Prostate gland (tissue), 2 donors: ENCODE measurements around the gene FBXL16. TPM values are rescaled to one million over a fixed set of nuclear protein-coding genes. Genes with fewer than 3 reads are reported as not detected.

Source experiments
- DNase-seq: peaks from one replicate; pipeline ENCODE4 v3.0.0-alpha.2; 2019; ENCODE audit warnings: low spot score
- H3K27ac ChIP-seq, 2 donors: fragments of 200-600 bp; sonication (generic); 2 replicates each; pipeline ENCODE4 v1.5.1; 2017 to 2019
- H3K27me3 ChIP-seq: fragments of 200-600 bp; sonication (generic); replicated peaks from 2 replicates; pipeline ENCODE4 v1.5.1; 2019; ENCODE audit not compliant: insufficient read depth
- H3K36me3 ChIP-seq, 2 donors: fragments of 200-600 bp; sonication (generic); 1 replicate in 1 of 2; 2 replicates in 1 of 2; pipeline versions ENCODE4 v1.5.1 to v1.8.1; 2017 to 2019
- H3K4me1 ChIP-seq: fragments of 200-600 bp; sonication (generic); replicated peaks from 2 replicates; pipeline ENCODE4 v1.5.1; 2019
- H3K4me3 ChIP-seq, 2 donors: fragments of 200-600 bp; sonication (generic); 2 replicates each; pipeline ENCODE4 v1.5.1; 2017 to 2019
- H3K9me3 ChIP-seq: fragments of 200-600 bp; sonication (generic); 2 replicates; pipeline ENCODE4 v1.5.1; 2017
- POLR2A ChIP-seq: fragments of 450-650 bp; IDR thresholded peaks from one replicate; pipeline ENCODE4 v1.6.1; 2016; ENCODE audit warnings: antibody characterized with exemption, mild to moderate bottlenecking
- POLR2AphosphoS5 ChIP-seq: sonication (generic); formaldehyde crosslinking; IDR thresholded peaks from one replicate; pipeline ENCODE4 v1.6.1; 2017; ENCODE audit warnings: antibody characterized with exemption
- WGBS: methylation state at CpG from one replicate; pipeline ENCODE4 v1.1.5; 2018; 5-methylcytosine and 5-hydroxymethylcytosine counted together
- intact Hi-C: fragments of 100-400 bp; cut with DNase I; formaldehyde crosslinking; loops from one replicate; pipeline ENCODE4 v1.14.2; 2022
- total RNA-seq, 2 donors: library from RNA; depleted of rRNA; stranded (reverse); fragments of >200 nt; gene quantifications; one replicate each; pipeline ENCODE4 v1.1.0, GENCODE V29; 2016
- TF ChIP-seq, protein P1 (sequence below), 4 experiments: fragments of 200-600 bp in 2 of 4; fragments of 450-650 bp in 2 of 4; sonication (generic) in 2 of 4; IDR thresholded peaks; 1 replicate in 3 of 4; 2 replicates in 1 of 4; pipeline ENCODE4 v1.5.1; 2016 to 2019; ENCODE audit warnings: antibody characterized with exemption in 4 of 4, mild to moderate bottlenecking in 2 of 4, moderate library complexity in 2 of 4

The FBXL16 gene
- total RNA-seq, 2 donors from 2014 or later: 6.1 to 9.1 TPM

DNA sequence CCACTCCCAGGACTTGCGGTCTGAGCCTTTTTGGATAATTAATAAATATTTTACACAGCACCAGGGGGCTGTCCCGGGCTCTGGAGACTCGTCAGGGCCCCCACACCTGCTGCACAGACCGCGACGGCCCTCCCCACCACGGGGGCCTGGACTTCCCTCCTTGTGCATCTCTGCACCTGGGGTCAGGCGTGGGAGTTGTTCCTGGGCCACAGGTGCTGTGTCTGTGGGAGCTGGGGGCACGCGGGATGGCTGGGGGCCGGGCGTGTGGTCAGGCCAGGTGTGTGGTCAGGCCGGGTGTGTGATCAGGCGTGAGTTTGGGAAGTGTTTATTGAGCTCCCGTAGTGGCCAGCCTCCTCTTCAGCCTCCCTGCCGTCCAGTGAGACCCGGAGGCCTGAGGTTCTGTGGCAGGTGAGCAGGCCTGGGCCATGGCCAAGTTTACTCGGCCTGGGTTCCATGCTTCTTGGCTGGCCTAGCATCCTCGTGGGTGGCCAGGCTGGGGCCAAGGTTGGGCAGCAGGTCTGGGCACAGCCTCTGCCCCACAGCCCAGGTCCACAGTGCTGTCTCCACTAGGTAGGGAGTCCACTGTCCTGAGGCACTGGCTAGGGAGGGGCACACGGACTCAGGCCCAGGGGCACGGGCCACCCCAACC lies 27.3 kb downstream of the FBXL16 start:
- Histone ChIP-seq H3K4me3 (no peak overlapping the region), H3K9me3 (no peaks in the 10 kb centered on the region), H3K27me3 (no peaks in the 10 kb centered on the region), H3K36me3 (peaks cover 7 to 14% of the 10 kb centered on the region in 2 donors), H3K4me1 (peaks cover 12% of the 10 kb centered on the region), H3K27ac (no peak overlapping the region)
- TF ChIP-seq, protein P1, sequence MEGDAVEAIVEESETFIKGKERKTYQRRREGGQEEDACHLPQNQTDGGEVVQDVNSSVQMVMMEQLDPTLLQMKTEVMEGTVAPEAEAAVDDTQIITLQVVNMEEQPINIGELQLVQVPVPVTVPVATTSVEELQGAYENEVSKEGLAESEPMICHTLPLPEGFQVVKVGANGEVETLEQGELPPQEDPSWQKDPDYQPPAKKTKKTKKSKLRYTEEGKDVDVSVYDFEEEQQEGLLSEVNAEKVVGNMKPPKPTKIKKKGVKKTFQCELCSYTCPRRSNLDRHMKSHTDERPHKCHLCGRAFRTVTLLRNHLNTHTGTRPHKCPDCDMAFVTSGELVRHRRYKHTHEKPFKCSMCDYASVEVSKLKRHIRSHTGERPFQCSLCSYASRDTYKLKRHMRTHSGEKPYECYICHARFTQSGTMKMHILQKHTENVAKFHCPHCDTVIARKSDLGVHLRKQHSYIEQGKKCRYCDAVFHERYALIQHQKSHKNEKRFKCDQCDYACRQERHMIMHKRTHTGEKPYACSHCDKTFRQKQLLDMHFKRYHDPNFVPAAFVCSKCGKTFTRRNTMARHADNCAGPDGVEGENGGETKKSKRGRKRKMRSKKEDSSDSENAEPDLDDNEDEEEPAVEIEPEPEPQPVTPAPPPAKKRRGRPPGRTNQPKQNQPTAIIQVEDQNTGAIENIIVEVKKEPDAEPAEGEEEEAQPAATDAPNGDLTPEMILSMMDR (IDR thresholded peaks at IDR 0.05): no peak
- TF ChIP-seq POLR2AphosphoS5: no peak
- intact Hi-C loops: no loop called here
- 59% methylated on average over 21 of the region's 21 CpGs for WGBS
- DNase-seq: no peak

DNA sequence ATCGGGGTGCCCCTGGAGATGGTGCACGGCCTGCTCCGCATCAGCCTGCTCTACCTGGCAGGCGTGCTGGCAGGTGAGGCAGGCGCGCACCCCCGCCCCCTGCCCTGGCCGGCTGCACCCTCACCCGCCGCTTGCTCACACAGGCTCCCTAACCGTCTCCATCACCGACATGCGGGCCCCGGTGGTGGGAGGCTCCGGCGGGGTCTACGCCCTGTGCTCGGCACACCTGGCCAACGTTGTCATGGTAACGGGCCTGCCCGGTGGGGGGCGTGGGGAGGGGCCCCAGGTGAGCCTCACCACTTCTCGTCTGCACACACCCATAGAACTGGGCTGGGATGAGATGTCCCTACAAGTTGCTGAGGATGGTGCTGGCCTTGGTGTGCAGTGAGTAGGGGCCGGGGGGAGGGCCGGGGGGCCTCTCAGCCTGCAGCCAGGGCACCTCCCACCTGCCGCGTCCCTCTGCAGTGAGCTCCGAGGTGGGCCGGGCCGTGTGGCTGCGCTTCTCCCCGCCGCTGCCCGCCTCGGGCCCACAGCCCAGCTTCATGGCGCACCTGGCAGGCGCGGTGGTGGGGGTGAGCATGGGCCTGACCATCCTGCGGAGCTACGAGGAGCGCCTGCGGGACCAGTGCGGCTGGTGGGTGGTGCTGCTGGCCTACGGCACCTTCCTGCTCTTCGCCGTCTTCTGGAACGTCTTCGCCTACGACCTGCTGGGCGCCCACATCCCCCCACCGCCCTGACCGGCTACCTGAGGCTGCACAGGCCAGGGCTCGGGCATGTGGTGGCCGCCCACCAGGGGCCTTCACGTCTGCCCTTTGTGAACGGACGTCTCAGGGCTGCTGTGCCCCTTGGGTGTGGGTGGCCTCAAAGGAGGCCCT lies 28.0 kb downstream of the FBXL16 start:
- whole genome bisulfite sequencing: 33% methylated on average over 55 of the region's 57 CpGs
- DNase-seq: no peak
- H3K9me3 ChIP-seq: no peaks in the 10 kb centered on the region
- no peaks in the 10 kb centered on the region for H3K27me3 ChIP-seq
- intact Hi-C loops: no loop called here
- no peak overlapping the region for H3K27ac ChIP-seq
- no peak overlapping the region for H3K4me3 ChIP-seq
- TF ChIP-seq POLR2A (no peak), POLR2AphosphoS5 (no peak)
- TF ChIP-seq, protein P1 (IDR thresholded peaks at IDR 0.05): no peak
- peaks cover 12 to 21% of the 10 kb centered on the region in 2 donors for H3K36me3 ChIP-seq
- H3K4me1 ChIP-seq: peaks cover 11% of the 10 kb centered on the region

DNA sequence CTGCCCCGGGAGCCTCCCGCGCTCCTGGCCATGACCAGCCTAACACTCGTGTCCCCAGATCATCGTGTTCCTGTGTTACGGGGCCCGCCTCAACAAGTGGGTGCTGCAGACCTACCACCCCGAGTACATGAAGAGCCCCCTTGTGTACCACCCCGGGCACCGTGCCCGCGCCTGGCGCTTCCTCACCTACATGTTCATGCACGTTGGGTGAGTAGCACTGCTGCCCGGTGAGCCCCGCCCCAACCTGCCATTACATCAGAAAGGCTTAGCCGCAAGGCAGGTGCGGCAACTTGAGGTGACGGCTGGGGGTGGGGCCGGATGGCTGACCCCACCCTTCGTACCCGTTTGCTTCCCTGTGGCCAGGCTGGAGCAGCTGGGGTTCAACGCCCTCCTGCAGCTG lies 28.7 kb downstream of the FBXL16 start:
- Histone ChIP-seq H3K9me3 (no peaks in the 10 kb centered on the region), H3K4me1 (peaks cover 9% of the 10 kb centered on the region), H3K4me3 (no peak overlapping the region), H3K27ac (peak overlapping the region in 1 of 2 donors; percentile 33), H3K36me3 (peaks cover 12 to 21% of the 10 kb centered on the region in 2 donors), H3K27me3 (no peaks in the 10 kb centered on the region)
- TF ChIP-seq POLR2AphosphoS5 (peak; percentile 86), POLR2A (peak; percentile 16)
- TF ChIP-seq, protein P1 (IDR thresholded peaks at IDR 0.05): no peak
- intact Hi-C loops: no loop called here
- 36% methylated on average over 15 of the region's 23 CpGs for whole genome bisulfite sequencing
- DNase-seq: peak; percentile 89

DNA sequence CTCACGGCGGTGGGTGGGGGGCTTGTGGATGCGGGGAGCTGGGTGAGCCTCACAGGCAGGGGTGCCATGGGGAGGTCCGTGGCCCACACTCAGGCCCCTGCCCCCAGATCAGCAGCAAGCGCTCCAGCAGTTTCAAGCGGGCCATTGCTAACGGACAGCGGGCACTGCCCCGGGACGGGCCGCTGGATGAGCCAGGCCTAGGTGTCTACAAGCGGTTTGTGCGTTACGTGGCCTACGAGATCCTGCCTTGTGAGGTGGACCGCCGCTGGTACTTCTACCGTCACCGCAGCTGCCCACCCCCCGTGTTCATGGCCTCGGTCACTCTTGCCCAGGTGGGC lies 29.1 kb downstream of the FBXL16 start:
- TF ChIP-seq, protein P1 (IDR thresholded peaks at IDR 0.05): no peak
- TF ChIP-seq POLR2AphosphoS5 (no peak), POLR2A (no peak)
- DNase-seq: no peak
- H3K36me3 ChIP-seq: peaks cover 14 to 22% of the 10 kb centered on the region in 2 donors
- no peaks in the 10 kb centered on the region for H3K27me3 ChIP-seq
- H3K4me3 ChIP-seq: no peak overlapping the region
- intact Hi-C loops: no loop called here
- H3K4me1 ChIP-seq: peaks cover 5% of the 10 kb centered on the region
- no peaks in the 10 kb centered on the region for H3K9me3 ChIP-seq
- WGBS: 50% methylated on average over 16 of the region's 21 CpGs
- H3K27ac ChIP-seq: peak overlapping the region in 1 of 2 donors; percentile 33
